ENCODE measurements around the gene ERAL1.

The ERAL1 gene

GRCh38 chr17:28879886-28880571 is 25.2 kb downstream of the ERAL1 start:
- no peak overlapping the region for H3K4me3 ChIP-seq (ENCODE audit: low read length)
- no peak for DNase-seq (ENCODE audit: low read depth)
- no peak for TF ChIP-seq CTCF (conservative IDR thresholded peaks at IDR 0.05; ENCODE audit: low read length)

GRCh38 chr17:28880572-28880945 is 25.7 kb downstream of the ERAL1 start:
- H3K4me3 ChIP-seq (ENCODE audit: low read length), result no peak overlapping the region
- TF ChIP-seq CTCF (conservative IDR thresholded peaks at IDR 0.05; ENCODE audit: low read length), result no peak
- no peak for DNase-seq (ENCODE audit: low read depth)

- no peak for DNase-seq (ENCODE audit: low read depth)
- no peak overlapping the region for H3K4me3 ChIP-seq (ENCODE audit: low read length)
- no peak for TF ChIP-seq CTCF (conservative IDR thresholded peaks at IDR 0.05; ENCODE audit: low read length)
Measured at GRCh38 chr17:28881533-28882056, 26.8 kb downstream of the ERAL1 start.

GRCh38 chr17:28882154-28882895 is 27.5 kb downstream of the ERAL1 start:
- DNase-seq (ENCODE audit: low read depth), result no peak
- no peak for TF ChIP-seq CTCF (conservative IDR thresholded peaks at IDR 0.05; ENCODE audit: low read length)
- H3K4me3 ChIP-seq (ENCODE audit: low read length), result no peak overlapping the region

- TF ChIP-seq CTCF (conservative IDR thresholded peaks at IDR 0.05; ENCODE audit: low read length), result no peak
- DNase-seq (ENCODE audit: low read depth), result no peak
- H3K4me3 ChIP-seq (ENCODE audit: low read length), result no peak overlapping the region
Measured at GRCh38 chr17:28883967-28884702, 29.3 kb downstream of the ERAL1 start.

GRCh38 chr17:28885363-28885762 is 30.5 kb downstream of the ERAL1 start:
- no peak for TF ChIP-seq CTCF (conservative IDR thresholded peaks at IDR 0.05; ENCODE audit: low read length)
- no peak overlapping the region for H3K4me3 ChIP-seq (ENCODE audit: low read length)
- DNase-seq (ENCODE audit: low read depth), result no peak

Measured in AG10803 (cell line).